Measurements from ENCODE around the gene SDC1.

Gene SDC1

GRCh38 chr2:20168727-20169696 is 55.9 kb downstream of the SDC1 start:
- no peak for DNase-seq

GRCh38 chr2:20168048-20168726 is 56.7 kb downstream of the SDC1 start:
- DNase-seq: no peak

- no peak for DNase-seq
Observed at GRCh38 chr2:20167356-20167755, 57.6 kb downstream of the SDC1 start.

GRCh38 chr2:20165677-20166509 is 59.0 kb downstream of the SDC1 start:
- no peak for DNase-seq

GRCh38 chr2:20164734-20165478 is 60.0 kb downstream of the SDC1 start:
- no peak for DNase-seq

DNA sequence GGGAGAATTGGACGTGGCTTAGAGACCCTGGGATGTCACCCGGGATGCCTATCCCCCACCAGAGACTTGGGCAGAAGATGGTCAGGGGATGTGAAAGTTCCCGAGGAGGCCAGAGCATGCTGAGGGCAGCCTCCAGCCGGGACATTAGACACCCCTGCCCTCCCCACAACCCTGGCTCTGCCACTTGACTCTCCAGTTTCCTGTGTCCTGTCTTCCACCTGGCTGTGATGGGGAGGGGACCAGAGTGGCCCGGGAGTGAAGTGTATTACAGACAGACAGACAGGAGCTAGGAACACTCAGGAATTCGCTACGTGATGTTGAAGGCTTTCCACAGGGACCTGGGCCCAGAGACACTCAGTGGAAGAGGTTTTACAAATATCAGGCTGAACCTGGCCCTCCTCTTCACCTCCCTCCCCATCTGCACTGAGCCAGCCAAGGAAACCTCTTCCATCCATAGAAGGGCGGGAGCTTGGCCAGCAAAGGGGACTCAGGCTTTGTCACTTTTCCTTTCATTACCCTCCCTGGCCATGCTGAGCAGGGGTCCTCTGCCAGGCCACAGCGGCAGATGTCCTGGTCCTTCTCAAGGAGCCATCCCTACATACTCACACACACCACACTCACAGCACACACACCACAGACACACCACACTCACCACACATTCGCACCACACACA is 60.7 kb downstream of the SDC1 start:
- no peak for DNase-seq

DNA sequence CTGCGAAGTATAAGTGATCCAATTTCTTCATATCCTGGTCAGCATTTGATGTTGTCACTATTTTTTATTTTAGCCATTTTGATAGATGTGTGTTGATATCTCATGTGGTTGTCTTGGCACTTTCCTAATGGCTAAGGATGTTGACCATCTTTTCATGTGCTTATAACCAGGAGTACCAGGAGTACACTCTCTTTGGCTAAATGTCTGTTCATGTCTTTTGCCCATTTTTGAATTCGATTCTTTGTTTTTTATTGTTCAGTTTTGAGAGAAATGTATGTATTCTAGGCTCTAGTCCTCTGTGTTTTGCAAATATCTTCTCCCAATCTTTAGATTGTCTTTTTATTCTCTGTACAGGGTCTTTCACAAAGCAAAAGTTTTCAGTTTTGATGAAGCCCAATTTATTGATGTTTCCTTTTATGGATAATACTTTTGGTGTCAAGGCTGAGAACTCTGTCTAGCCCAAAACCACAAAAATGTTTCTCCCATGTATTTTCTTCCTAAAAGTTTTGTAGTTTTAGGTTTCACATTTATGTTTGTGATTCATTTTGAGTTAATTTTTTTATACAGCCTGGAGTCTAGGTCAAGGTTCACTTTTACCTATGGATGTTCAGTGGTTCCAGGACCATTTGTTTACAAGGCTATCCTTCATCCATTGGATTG is 65.4 kb downstream of the SDC1 start:
- no peak for DNase-seq

GRCh38 chr2:20157193-20157891 is 67.6 kb downstream of the SDC1 start:
- DNase-seq: no peak

- no peak for DNase-seq
Observed at GRCh38 chr2:20156836-20157192, 68.1 kb downstream of the SDC1 start.

- no peak for DNase-seq
Observed at GRCh38 chr2:20156076-20156759, 68.7 kb downstream of the SDC1 start.

GRCh38 chr2:20153131-20153851 is 71.6 kb downstream of the SDC1 start:
- no peak for DNase-seq

DNA sequence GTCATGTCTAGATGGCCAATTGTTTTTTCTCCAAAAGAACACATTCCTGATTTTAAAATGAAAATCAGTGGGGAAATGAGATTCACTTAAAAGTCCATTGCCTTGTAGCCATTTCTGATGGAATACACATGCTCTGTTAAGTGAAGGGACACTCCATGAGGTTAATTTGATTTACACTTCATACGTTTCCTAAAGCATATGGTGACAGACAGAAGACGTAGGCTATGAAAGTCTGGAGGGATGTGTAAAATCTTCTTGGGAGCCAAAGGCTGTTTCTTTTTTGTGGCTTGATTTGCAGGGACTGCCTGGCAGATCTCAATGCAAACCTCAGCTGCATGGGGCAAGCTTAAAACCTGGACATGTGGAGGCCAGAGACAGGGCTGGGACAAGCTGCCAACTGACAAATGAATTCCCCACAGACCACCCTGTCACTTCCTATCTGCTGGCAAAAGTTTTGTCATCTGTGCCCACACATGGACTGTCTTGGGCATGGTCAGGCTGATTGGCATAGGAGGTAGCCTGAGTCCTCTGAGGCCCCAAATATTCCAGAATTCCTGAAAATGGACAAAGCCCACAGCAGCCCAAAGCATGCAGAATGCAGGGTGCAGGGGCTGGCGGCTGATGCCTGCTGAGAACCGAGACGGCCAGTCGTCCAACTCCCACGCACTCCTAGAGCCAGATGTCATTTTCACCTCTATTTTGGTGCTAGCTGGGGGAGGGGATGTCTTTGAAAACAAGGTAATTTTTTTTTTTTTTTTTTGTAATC is 73.9 kb downstream of the SDC1 start:
- DNase-seq: no peak

Measured in 8988T (cell line).